Glutamatergic neuron (in vitro differentiated cells): ENCODE results near the gene ASTN2. TPM values are rescaled to one million over a fixed set of nuclear protein-coding genes. Genes with fewer than 3 reads are reported as not detected.

Experiments
- DNase-seq: peaks from one replicate; pipeline ENCODE4 v3.0.0; 2022
- H3K27ac Mint-ChIP-seq: one replicate; pipeline ENCODE4 v1.8.0; 2020; ENCODE audit warnings: mild to moderate bottlenecking, mixed read lengths, inconsistent platforms; ENCODE audit not compliant: unreplicated experiment
- H3K27me3 Mint-ChIP-seq: one replicate; pipeline ENCODE4 v1.8.0; 2020; ENCODE audit warnings: mild to moderate bottlenecking, moderate library complexity, mixed read lengths, inconsistent platforms; ENCODE audit not compliant: unreplicated experiment
- H3K36me3 Mint-ChIP-seq: one replicate; pipeline ENCODE4 v1.8.0; 2020; ENCODE audit warnings: mild to moderate bottlenecking, mixed read lengths, inconsistent platforms; ENCODE audit not compliant: unreplicated experiment
- H3K4me1 Mint-ChIP-seq: one replicate; pipeline ENCODE4 v1.8.0; 2020; ENCODE audit warnings: mild to moderate bottlenecking, low read depth, mixed read lengths, inconsistent platforms; ENCODE audit not compliant: unreplicated experiment
- H3K4me3 Mint-ChIP-seq: one replicate; pipeline ENCODE4 v1.8.0; 2020; ENCODE audit warnings: mild to moderate bottlenecking, mixed read lengths, inconsistent platforms; ENCODE audit not compliant: unreplicated experiment
- H3K9me3 Mint-ChIP-seq: one replicate; pipeline ENCODE4 v1.8.0; 2020; ENCODE audit warnings: mild to moderate bottlenecking, moderate library complexity, mixed read lengths, inconsistent platforms; ENCODE audit not compliant: unreplicated experiment
- CTCF ChIP-seq: fragments of 200-600 bp; sonication (generic); IDR thresholded peaks from one replicate; pipeline ENCODE4 v1.5.0; 2021; ENCODE audit not compliant: partially characterized antibody, unreplicated experiment
- total RNA-seq: library from RNA; stranded (reverse); fragmentation: NEBNext Ultra II Directional; extraction: Animal tissue kit (Norgen Biotek cat#: 25700); gene quantifications from one replicate; pipeline ENCODE4 v1.2.1, GENCODE V29; 2021; ENCODE audit not compliant: unreplicated experiment

ASTN2 gene
- total RNA-seq, 1 donor from 2014 or later: 134 TPM

GRCh38 chr9:117448066-117448465 is 33.2 kb upstream of the ASTN2 start:
- H3K27ac Mint-ChIP-seq: no peak overlapping the region
- TF ChIP-seq CTCF: no peak
- H3K4me3 Mint-ChIP-seq: no peak overlapping the region
- no peak for DNase-seq
- no peaks in the 10 kb centered on the region for H3K9me3 Mint-ChIP-seq
- H3K27me3 Mint-ChIP-seq: no peaks in the 10 kb centered on the region
- H3K36me3 Mint-ChIP-seq: no peaks in the 10 kb centered on the region
- no peaks in the 10 kb centered on the region for H3K4me1 Mint-ChIP-seq

GRCh38 chr9:117445631-117446030 is 30.8 kb upstream of the ASTN2 start:
- H3K36me3 Mint-ChIP-seq: no peaks in the 10 kb centered on the region
- no peak overlapping the region for H3K4me3 Mint-ChIP-seq
- no peak for DNase-seq
- TF ChIP-seq CTCF: no peak
- H3K27me3 Mint-ChIP-seq: peaks cover 3% of the 10 kb centered on the region
- no peaks in the 10 kb centered on the region for H3K4me1 Mint-ChIP-seq
- no peaks in the 10 kb centered on the region for H3K9me3 Mint-ChIP-seq
- H3K27ac Mint-ChIP-seq: no peak overlapping the region

- DNase-seq: no peak
- Mint-ChIP-seq H3K36me3 (no peaks in the 10 kb centered on the region), H3K4me3 (no peak overlapping the region), H3K27ac (no peak overlapping the region), H3K4me1 (peaks cover 5% of the 10 kb centered on the region), H3K27me3 (peaks cover 3% of the 10 kb centered on the region), H3K9me3 (no peaks in the 10 kb centered on the region)
- no peak for TF ChIP-seq CTCF
Measured at GRCh38 chr9:117444501-117444900, 29.6 kb upstream of the ASTN2 start.

- TF ChIP-seq CTCF: no peak
- no peak for DNase-seq
- Mint-ChIP-seq H3K4me3 (no peak overlapping the region), H3K9me3 (no peaks in the 10 kb centered on the region), H3K27ac (no peak overlapping the region), H3K4me1 (peaks cover 14% of the 10 kb centered on the region), H3K27me3 (peaks cover 3% of the 10 kb centered on the region), H3K36me3 (no peaks in the 10 kb centered on the region)
Measured at GRCh38 chr9:117437283-117437682, 22.4 kb upstream of the ASTN2 start.

- Mint-ChIP-seq H3K4me1 (peaks cover 21% of the 10 kb centered on the region), H3K27me3 (peaks cover 4% of the 10 kb centered on the region), H3K9me3 (peaks cover 2% of the 10 kb centered on the region), H3K36me3 (no peaks in the 10 kb centered on the region), H3K4me3 (no peak overlapping the region), H3K27ac (no peak overlapping the region)
- TF ChIP-seq CTCF: no peak
- DNase-seq: no peak
Measured at GRCh38 chr9:117435630-117436261, 20.9 kb upstream of the ASTN2 start.
